Vagina (tissue), 2 donors: Measurements from ENCODE around the gene MACROD2.

Experiments used
- CTCF ChIP-seq, 3 experiments: fragments of 450-650 bp in 2 of 3; fragments of 200-600 bp in 1 of 3; sonication (generic) in 1 of 3; IDR thresholded peaks; one replicate each; pipeline ENCODE4 v1.5.1; 2017 to 2019; ENCODE audit warnings: antibody characterized with exemption in 3 of 3, mild to moderate bottlenecking in 2 of 3, moderate library complexity in 2 of 3
- POLR2AphosphoS5 ChIP-seq, 2 donors: sonication (generic); formaldehyde crosslinking; IDR thresholded peaks; one replicate each; pipeline ENCODE4 v1.9.0; 2017; ENCODE audit warnings: antibody characterized with exemption in 2 of 2, mild to moderate bottlenecking in 2 of 2, low read depth in 1 of 2; ENCODE audit not compliant: insufficient read depth in 1 of 2

DNA sequence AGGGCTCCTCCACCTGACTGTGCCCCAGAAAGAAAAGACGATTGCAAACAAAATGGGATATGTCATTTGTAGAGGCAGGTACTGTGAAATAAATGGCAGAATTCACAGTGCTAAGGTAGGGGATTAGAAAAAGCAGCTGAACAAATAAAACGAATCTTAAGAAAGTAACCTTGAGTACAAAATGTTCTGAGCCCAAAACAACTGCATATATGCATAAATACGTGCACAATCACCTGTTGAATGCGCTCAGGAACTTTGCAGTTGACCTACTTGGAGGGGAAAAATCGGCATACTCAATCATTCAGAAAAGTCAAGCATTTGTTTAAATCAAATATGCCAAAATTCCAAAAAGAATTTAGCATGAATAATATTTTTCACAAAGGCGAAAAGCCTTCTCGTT, 1114.2 kb downstream of the MACROD2 start:
- TF ChIP-seq CTCF (IDR thresholded peaks at IDR 0.05) (no peak), POLR2AphosphoS5 (IDR thresholded peaks at IDR 0.05; ENCODE audit: insufficient read depth in 1 of 2, low read depth in 1 of 2) (no peak)
